ENCODE data around the gene FCHSD2. TPM values are rescaled to one million over a fixed set of nuclear protein-coding genes. Genes with fewer than 3 reads are reported as not detected.

FCHSD2 gene
- total and polyA plus RNA-seq, 2 of the 13 experiments (the other 11 are each of a cell fraction or from before 2014, with no cell fraction given) = 20.5 to 24.8 TPM

- TF ChIP-seq ZNF407 (CRISPR knock-in tag; IDR thresholded peaks at IDR 0.05; ENCODE audit: not compliant biosample characterization) (no peak), ZNF512B (CRISPR knock-in tag; IDR thresholded peaks at IDR 0.05; ENCODE audit: borderline replicate concordance) (no peak), ZNF772 (CRISPR knock-in tag; IDR thresholded peaks at IDR 0.05) (no peak; the same call in 1 of the 2 replicates), MAZ (IDR thresholded peaks at IDR 0.05; ENCODE audit: borderline replicate concordance, low read depth, low read length) (peak; percentile 65; the same call in 1 of the 2 replicates), MAZ (CRISPR knock-in tag; IDR thresholded peaks at IDR 0.05; ENCODE audit: low read depth) (peak; percentile 50; the same call in 1 of the 2 replicates), ZNF83 (CRISPR knock-in tag; IDR thresholded peaks at IDR 0.05; ENCODE audit: borderline replicate concordance) (no peak), REPIN1 (CRISPR knock-in tag; IDR thresholded peaks at IDR 0.05; ENCODE audit: borderline replicate concordance, low read depth) (peak; percentile 78; the same call in 1 of the 2 replicates), CEBPZ (IDR thresholded peaks at IDR 0.05; ENCODE audit: low read length) (no peak), ZNF577 (CRISPR knock-in tag; IDR thresholded peaks at IDR 0.05; ENCODE audit: borderline replicate concordance, low read depth) (no peak), MNT (IDR thresholded peaks at IDR 0.05) (0 out of 2 replicates have a peak, but pooled peaks have one; percentile 5)
Observed at GRCh38 chr11:73158356-73159051, 16.4 kb upstream of the FCHSD2 start (continued).
